SK-N-SH (cell line): ENCODE results near the gene ORM1. TPM values are rescaled to one million over a fixed set of nuclear protein-coding genes. Genes with fewer than 3 reads are reported as not detected.

Experiments
- CTCF ChIA-PET: fragments of 300-600, 350-600 bp; formaldehyde crosslinking; extraction: SDS; loops from one replicate; lab custom pipeline; 2021; lab: Yijun Ruan, JAX
- POLR2A ChIA-PET: fragments of 350-600 bp; sonication (Branson Sonifier 250); formaldehyde crosslinking; extraction: SDS; loops from one replicate; lab custom pipeline; 2020; ENCODE audit warnings: antibody characterized with exemption, inconsistent platforms; lab: Yijun Ruan, JAX
- DNase-seq: peaks from one replicate; pipeline ENCODE4 v3.0.0; 2012
- H2AFZ ChIP-seq: fragments of 200-600 bp; sonication (generic); 2 replicates; pipeline ENCODE4 v1.8.1; 2016; ENCODE audit warnings: antibody characterized with exemption, mild to moderate bottlenecking, low read depth
- H3F3A ChIP-seq: fragments of 200-600 bp; sonication (generic); replicated peaks from 2 replicates; pipeline ENCODE3; 2016; ENCODE audit warnings: antibody characterized with exemption, mild to moderate bottlenecking; ENCODE audit not compliant: insufficient read depth
- H3K27ac ChIP-seq, 2 experiments: fragments of 200-500 bp in 1 of 2; fragments of 200-600 bp in 1 of 2; sonication (Bioruptor generic) in 1 of 2; sonication (generic), shearing (Covaris generic) in 1 of 2; 2 replicates each; pipeline versions ENCODE4 v1.5.1 to v1.6.1; 2014 to 2016; ENCODE audit warnings: low read depth in 2 of 2, inconsistent platforms in 1 of 2, low read length in 1 of 2, mild to moderate bottlenecking in 1 of 2, mixed read lengths in 1 of 2
- H3K27me3 ChIP-seq: fragments of 200-600 bp; sonication (generic), shearing (Covaris generic); 2 replicates; pipeline ENCODE4 v1.6.1; 2016; ENCODE audit warnings: mixed run types; ENCODE audit not compliant: insufficient read depth
- H3K36me3 ChIP-seq, 2 experiments: fragments of 200-500 bp in 1 of 2; fragments of 200-600 bp in 1 of 2; sonication (Bioruptor generic) in 1 of 2; sonication (generic) in 1 of 2; replicated peaks in 1 of 2; 2 replicates each; pipeline versions ENCODE3 to v1.5.1; 2014 to 2016; ENCODE audit warnings: low read length in 1 of 2, mild to moderate bottlenecking in 1 of 2; ENCODE audit not compliant: insufficient read depth in 2 of 2, control insufficient read depth in 1 of 2
- H3K4me1 ChIP-seq, 2 experiments: fragments of 200-500 bp in 1 of 2; fragments of 200-600 bp in 1 of 2; sonication (Bioruptor generic) in 1 of 2; sonication (generic), shearing (Covaris generic) in 1 of 2; 2 replicates each; pipeline versions ENCODE4 v1.5.1 to v1.6.1; 2014 to 2016; ENCODE audit warnings: low read depth in 1 of 2, low read length in 1 of 2, mixed run types in 1 of 2; ENCODE audit not compliant: insufficient read depth in 2 of 2, control insufficient read depth in 1 of 2
- H3K4me2 ChIP-seq: fragments of 200-600 bp; sonication (generic), shearing (Covaris generic); 2 replicates; pipeline ENCODE4 v1.6.1; 2017; ENCODE audit warnings: mixed run types
- H3K4me3 ChIP-seq, 2 experiments: fragments of 200-500 bp in 1 of 2; fragments of 200-600 bp in 1 of 2; sonication (Bioruptor generic) in 1 of 2; sonication (generic), shearing (Covaris generic) in 1 of 2; 2 replicates each; pipeline versions ENCODE4 v1.5.1 to v1.8.1; 2014 to 2016; ENCODE audit warnings: low read depth in 2 of 2, inconsistent platforms in 1 of 2, low read length in 1 of 2, mild to moderate bottlenecking in 1 of 2, mixed read lengths in 1 of 2, moderate library complexity in 1 of 2
- H3K79me2 ChIP-seq: fragments of 200-600 bp; sonication (generic); 2 replicates; pipeline ENCODE4 v1.8.1; 2017; ENCODE audit warnings: mild to moderate bottlenecking; ENCODE audit not compliant: insufficient read depth
- H3K9ac ChIP-seq: fragments of 200-600 bp; sonication (generic); 2 replicates; pipeline ENCODE4 v1.6.1; 2017; ENCODE audit warnings: mixed run types
- H3K9me2 ChIP-seq: fragments of 200-600 bp; sonication (generic); 2 replicates; pipeline ENCODE4 v1.6.1; 2017; ENCODE audit warnings: mixed run types
- H3K9me3 ChIP-seq: fragments of 200-600 bp; sonication (generic); 2 replicates; pipeline ENCODE4 v1.6.1; 2017; ENCODE audit warnings: mixed run types, mild to moderate bottlenecking, moderate library complexity
- H4K20me1 ChIP-seq: fragments of 200-600 bp; sonication (generic); 2 replicates; pipeline ENCODE4 v1.6.1; 2017; ENCODE audit warnings: mild to moderate bottlenecking, mixed run types; ENCODE audit not compliant: insufficient read depth
- CHD2 ChIP-seq: fragments of 150-350 bp; IDR thresholded peaks from 2 replicates; pipeline ENCODE4 v1.6.1; 2018; ENCODE audit warnings: low read length; ENCODE audit not compliant: partially characterized antibody
- CTCF ChIP-seq: fragments of 200-600 bp; sonication (generic); IDR thresholded peaks from 2 replicates; pipeline ENCODE4 v1.6.1; 2017; ENCODE audit warnings: antibody characterized with exemption, mild to moderate bottlenecking, moderate library complexity
- GATA2 ChIP-seq: sonication (generic); formaldehyde crosslinking; IDR thresholded peaks from 2 replicates; pipeline ENCODE4 v1.5.0; 2020; ENCODE audit warnings: mild to moderate bottlenecking, missing genetic modification reagents
- IRF3 ChIP-seq: fragments of 150-350 bp; IDR thresholded peaks from 2 replicates; pipeline ENCODE4 v1.6.1; 2016; ENCODE audit warnings: mild to moderate bottlenecking, low read depth, low read length
- MAX ChIP-seq: IDR thresholded peaks from 2 replicates; pipeline ENCODE4 v1.4.0; 2012; ENCODE audit warnings: low read depth
- NRF1 ChIP-seq: IDR thresholded peaks from 2 replicates; pipeline ENCODE4 v1.6.1; 2012; ENCODE audit warnings: low read depth, mild to moderate bottlenecking, low read length
- POLR2AphosphoS5 ChIP-seq: IDR thresholded peaks from 2 replicates; pipeline ENCODE4 v1.6.1; 2012; ENCODE audit warnings: low read depth, low read length
- REST ChIP-seq: IDR thresholded peaks from 2 replicates; pipeline ENCODE4 v1.6.1; 2012; ENCODE audit warnings: mild to moderate bottlenecking, low read depth, low read length, moderate library complexity
- RFX5 ChIP-seq: IDR thresholded peaks from 2 replicates; pipeline ENCODE4 v1.6.1; 2012; ENCODE audit warnings: mild to moderate bottlenecking, improper control_type of control experiment, low read length
- RXRA ChIP-seq: IDR thresholded peaks from 2 replicates; pipeline ENCODE4 v1.4.0; 2012; ENCODE audit warnings: low read depth, mild to moderate bottlenecking, borderline replicate concordance
- SIN3A ChIP-seq: IDR thresholded peaks from 2 replicates; pipeline ENCODE4 v1.6.1; 2012; ENCODE audit warnings: low read depth, mild to moderate bottlenecking, low read length, moderate library complexity, borderline replicate concordance
- TCF12 ChIP-seq: IDR thresholded peaks from 2 replicates; pipeline ENCODE4 v1.4.0; 2012
- USF1 ChIP-seq: IDR thresholded peaks from 2 replicates; pipeline ENCODE4 v1.4.0; 2012; ENCODE audit warnings: low read depth, borderline replicate concordance
- USF2 ChIP-seq: fragments of 150-350 bp; IDR thresholded peaks from 2 replicates; pipeline ENCODE4 v1.6.1; 2017; ENCODE audit warnings: antibody characterized with exemption, low read length, low read depth, borderline replicate concordance
- WGBS: methylation state at CpG from one replicate; pipeline ENCODE4 v1.1.6; 2017; ENCODE audit warnings: low lambda C conversion rate; 5-methylcytosine and 5-hydroxymethylcytosine counted together
- polyA plus RNA-seq, 3 experiments: library from polyadenylated mRNA; depleted of rRNA; stranded (reverse); fragments of >200 nt; gene quantifications; 2 replicates each; pipeline ENCODE4 v1.2.3, GENCODE V29; 2012

The ORM1 gene
- polyA plus RNA-seq, 1 of the 3 experiments (the other 2 are of a cell fraction): not detected

GRCh38 chr9:114289106-114289505 is 33.8 kb upstream of the ORM1 start (continued):
- TF ChIP-seq REST: no peak
- TF ChIP-seq GATA2: no peak
- TF ChIP-seq RXRA: no peak
- TF ChIP-seq IRF3: no peak
- TF ChIP-seq, all 33 proteins: peak for 0

GRCh38 chr9:114289571-114290481 is 33.1 kb upstream of the ORM1 start:
- ChIA-PET CTCF (interaction anchor here (1.0 to 17.8 kb wide), 38 partner anchors 9 to 608 kb away, joined by 3 to 269 read pairs (median 8); partner anchors contain the start of genes AMBP, COL27A1 and KIF12), POLR2A (no interaction called here)
- Histone ChIP-seq H3K4me1 (peaks cover 22 to 28% of the 10 kb centered on the region in 2 experiments; a peak in 3 of 4 replicates), H4K20me1 (no peaks in the 10 kb centered on the region), H3K79me2 (no peaks in the 10 kb centered on the region), H3K9ac (no peak overlapping the region), H3K4me2 (no peak overlapping the region), H3F3A (peaks cover 4% of the 10 kb centered on the region), H3K9me3 (peaks cover 6% of the 10 kb centered on the region; the same call in 1 of the 2 replicates), H3K4me3 (no peak overlapping the region), H2AFZ (no peak overlapping the region), H3K27ac (no peak overlapping the region), H3K36me3 (peaks cover 7 to 30% of the 10 kb centered on the region in 2 experiments), H3K27me3 (no peaks in the 10 kb centered on the region), H3K9me2 (no peaks in the 10 kb centered on the region)
- TF ChIP-seq CHD2 (no peak), TCF12 (no peak), RXRA (no peak), RFX5 (no peak), USF2 (no peak), MAX (no peak), SIN3A (no peak), POLR2AphosphoS5 (no peak), NRF1 (no peak), USF1 (no peak), CTCF (no peak), GATA2 (no peak), IRF3 (no peak)
- no peak for DNase-seq
- WGBS: 84% methylated on average over 10 of the region's 13 CpGs
